ENCODE measurements around the gene NEO1. TPM values are rescaled to one million over a fixed set of nuclear protein-coding genes. Genes with fewer than 3 reads are reported as not detected.

NEO1 gene, protein sequence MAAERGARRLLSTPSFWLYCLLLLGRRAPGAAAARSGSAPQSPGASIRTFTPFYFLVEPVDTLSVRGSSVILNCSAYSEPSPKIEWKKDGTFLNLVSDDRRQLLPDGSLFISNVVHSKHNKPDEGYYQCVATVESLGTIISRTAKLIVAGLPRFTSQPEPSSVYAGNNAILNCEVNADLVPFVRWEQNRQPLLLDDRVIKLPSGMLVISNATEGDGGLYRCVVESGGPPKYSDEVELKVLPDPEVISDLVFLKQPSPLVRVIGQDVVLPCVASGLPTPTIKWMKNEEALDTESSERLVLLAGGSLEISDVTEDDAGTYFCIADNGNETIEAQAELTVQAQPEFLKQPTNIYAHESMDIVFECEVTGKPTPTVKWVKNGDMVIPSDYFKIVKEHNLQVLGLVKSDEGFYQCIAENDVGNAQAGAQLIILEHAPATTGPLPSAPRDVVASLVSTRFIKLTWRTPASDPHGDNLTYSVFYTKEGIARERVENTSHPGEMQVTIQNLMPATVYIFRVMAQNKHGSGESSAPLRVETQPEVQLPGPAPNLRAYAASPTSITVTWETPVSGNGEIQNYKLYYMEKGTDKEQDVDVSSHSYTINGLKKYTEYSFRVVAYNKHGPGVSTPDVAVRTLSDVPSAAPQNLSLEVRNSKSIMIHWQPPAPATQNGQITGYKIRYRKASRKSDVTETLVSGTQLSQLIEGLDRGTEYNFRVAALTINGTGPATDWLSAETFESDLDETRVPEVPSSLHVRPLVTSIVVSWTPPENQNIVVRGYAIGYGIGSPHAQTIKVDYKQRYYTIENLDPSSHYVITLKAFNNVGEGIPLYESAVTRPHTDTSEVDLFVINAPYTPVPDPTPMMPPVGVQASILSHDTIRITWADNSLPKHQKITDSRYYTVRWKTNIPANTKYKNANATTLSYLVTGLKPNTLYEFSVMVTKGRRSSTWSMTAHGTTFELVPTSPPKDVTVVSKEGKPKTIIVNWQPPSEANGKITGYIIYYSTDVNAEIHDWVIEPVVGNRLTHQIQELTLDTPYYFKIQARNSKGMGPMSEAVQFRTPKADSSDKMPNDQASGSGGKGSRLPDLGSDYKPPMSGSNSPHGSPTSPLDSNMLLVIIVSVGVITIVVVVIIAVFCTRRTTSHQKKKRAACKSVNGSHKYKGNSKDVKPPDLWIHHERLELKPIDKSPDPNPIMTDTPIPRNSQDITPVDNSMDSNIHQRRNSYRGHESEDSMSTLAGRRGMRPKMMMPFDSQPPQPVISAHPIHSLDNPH (N-terminal part only)
- 10 to 100 TPM; 12.7 to 30.5 (median 16.4) TPM for total RNA-seq

DNA sequence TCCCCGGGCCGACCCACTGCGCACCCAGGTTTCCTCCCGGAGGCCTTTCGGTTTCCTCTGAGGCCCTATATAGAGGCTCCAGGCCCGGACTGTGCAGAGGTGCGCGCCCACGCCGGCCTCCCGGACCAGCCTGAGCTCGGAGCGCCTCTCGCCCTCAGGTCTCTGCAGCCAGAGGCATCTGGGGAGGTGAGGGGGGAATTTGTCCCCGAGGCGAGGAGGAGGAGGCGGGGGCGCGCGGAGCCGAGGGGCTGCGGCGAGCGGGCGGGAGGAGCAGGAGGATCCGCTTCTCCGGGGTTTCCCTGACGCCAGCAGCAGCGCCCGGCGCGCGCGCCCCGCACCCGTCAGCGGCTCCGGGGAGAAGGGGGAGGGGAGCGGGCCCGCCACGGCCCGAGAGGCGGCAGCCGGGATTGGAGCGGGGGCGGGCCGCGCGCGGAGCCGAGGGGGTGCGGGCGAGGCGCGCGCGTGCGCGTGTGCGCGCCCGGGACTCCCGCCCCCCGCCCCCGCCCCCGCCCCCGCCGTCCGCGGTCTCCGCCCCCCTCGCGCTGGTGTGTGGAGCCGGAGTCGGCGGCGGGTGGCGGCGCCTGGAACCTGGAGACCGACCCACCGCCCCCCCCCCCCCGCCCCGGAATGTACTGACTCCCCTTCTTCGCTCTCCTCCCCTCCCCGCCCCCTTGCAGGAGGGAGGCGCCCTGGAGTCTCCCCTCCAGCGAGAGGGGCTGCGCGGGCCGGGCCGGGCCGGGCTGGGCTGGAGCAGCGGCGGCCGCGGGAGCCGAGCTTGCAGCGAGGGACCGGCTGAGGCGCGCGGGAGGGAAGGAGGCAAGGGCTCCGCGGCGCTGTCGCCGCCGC lies at the start of gene NEO1:
Gene NEO1 (plus strand): TSS at position 657 of the 846 bp plus-strand sequence. CDS start 213 bp downstream, outside the sequence.
- TF ChIP-seq, protein P1, sequence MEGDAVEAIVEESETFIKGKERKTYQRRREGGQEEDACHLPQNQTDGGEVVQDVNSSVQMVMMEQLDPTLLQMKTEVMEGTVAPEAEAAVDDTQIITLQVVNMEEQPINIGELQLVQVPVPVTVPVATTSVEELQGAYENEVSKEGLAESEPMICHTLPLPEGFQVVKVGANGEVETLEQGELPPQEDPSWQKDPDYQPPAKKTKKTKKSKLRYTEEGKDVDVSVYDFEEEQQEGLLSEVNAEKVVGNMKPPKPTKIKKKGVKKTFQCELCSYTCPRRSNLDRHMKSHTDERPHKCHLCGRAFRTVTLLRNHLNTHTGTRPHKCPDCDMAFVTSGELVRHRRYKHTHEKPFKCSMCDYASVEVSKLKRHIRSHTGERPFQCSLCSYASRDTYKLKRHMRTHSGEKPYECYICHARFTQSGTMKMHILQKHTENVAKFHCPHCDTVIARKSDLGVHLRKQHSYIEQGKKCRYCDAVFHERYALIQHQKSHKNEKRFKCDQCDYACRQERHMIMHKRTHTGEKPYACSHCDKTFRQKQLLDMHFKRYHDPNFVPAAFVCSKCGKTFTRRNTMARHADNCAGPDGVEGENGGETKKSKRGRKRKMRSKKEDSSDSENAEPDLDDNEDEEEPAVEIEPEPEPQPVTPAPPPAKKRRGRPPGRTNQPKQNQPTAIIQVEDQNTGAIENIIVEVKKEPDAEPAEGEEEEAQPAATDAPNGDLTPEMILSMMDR (IDR thresholded peaks at IDR 0.05; ENCODE audit: low read depth) = no peak

DNA sequence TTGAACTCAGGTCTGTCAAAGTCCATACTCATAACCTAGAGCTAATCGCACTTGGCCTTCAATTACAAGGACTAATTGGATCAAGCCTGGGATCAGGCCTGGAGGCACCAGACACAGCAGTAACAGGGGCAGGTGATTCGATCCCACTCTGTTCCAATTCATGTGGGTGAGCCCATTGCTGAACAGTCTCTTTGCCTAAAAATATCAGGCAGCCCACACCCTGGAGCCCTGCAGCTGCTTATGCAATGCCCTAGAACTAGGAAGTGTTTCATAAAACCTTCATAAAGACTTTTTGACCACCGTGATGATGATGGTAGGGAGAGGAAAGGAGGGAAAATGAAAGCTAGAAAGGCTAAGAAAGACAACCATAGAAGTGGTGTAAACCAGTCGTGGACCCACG lies 47.8 kb upstream of the NEO1 start:
- TF ChIP-seq, protein P1 (IDR thresholded peaks at IDR 0.05; ENCODE audit: low read depth) = no peak

DNA sequence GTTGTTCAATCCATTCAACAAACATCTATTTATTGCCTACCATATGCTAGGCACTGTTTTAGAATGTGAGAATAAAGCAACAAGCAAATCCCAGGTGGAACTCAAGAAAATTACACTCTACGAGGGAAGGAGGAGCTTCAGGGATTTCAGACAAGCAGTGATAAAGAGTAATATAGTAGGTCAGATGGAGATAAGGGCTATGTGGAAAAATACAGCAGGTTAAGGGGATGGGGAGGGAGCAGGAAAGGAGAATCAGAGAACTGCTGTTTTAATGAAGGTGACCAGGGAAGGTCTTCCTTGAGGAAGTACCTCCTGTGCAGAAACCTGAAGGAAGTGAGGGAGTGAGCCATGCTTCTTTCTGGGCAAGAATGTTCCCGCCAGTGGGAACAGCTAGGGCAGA lies 47.2 kb upstream of the NEO1 start:
- TF ChIP-seq, protein P1 (IDR thresholded peaks at IDR 0.05; ENCODE audit: low read depth) = no peak

DNA sequence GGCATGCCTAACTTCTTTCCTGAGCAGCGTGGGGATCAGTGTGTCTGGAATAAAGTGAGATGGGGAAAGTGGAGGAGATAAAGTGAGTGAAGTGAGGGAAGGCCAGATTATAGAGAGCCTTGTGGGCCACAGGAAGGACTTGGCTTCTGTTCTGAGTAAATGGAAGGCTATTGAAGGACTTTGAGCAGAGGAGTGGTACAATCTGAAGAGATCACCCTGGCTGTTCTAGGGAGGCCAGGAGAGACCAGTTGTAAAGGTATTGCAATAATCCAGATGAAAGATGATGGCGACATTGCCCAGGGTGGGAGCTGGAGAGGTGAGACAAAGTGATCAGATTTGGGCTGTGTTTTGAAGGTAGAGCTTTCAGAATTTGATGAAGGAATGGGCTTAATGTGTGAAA lies 46.8 kb upstream of the NEO1 start:
- TF ChIP-seq, protein P1 (IDR thresholded peaks at IDR 0.05; ENCODE audit: low read depth) = no peak

DNA sequence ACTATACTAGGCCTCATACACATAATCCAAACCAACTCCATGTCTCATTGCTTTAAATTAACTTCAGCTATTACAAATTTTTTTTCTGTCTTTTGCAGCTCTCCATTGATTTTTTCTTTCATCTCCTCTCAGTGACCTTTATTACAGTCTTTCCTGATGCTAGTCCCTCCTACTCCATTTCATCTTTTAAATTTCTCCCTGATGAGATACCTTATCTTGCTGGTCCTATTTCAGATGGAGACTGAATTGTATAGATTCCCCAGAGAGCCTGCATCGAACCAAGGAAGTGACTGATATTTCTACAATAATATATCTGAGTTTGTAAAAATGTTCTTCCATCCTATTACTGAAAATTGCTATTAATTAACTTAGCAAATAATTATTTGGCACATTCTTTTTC lies 45.7 kb upstream of the NEO1 start:
- TF ChIP-seq, protein P1 (IDR thresholded peaks at IDR 0.05; ENCODE audit: low read depth) = no peak

Measured in subcutaneous adipose tissue (tissue), 4 donors.